PC-3 (cell line): ENCODE measurements around the gene WDR33.

ENCODE experiments used
- CTCF ChIP-seq: fragments of 300-600 bp; sonication (generic); conservative IDR thresholded peaks from 2 replicates; pipeline ENCODE4 v1.5.1; 2017; ENCODE audit warnings: antibody characterized with exemption, low read depth, mild to moderate bottlenecking, low read length
- EZH2phosphoT487 ChIP-seq: fragments of 300-600 bp; sonication (generic); IDR thresholded peaks from 2 replicates; pipeline ENCODE4 v1.6.1; 2018; ENCODE audit warnings: mild to moderate bottlenecking, antibody characterized with exemption, low read length, borderline replicate concordance

- TF ChIP-seq CTCF (no peak), EZH2phosphoT487 (no peak)
Observed at GRCh38 chr2:127843677-127844076, 32.7 kb upstream of the WDR33 start.
